HG03196 (cell line): ENCODE results near the gene APPL2.
"Not testable (repeated sequence)": the region's sequence is repeated elsewhere in the genome, so short reads cannot be mapped to it uniquely, and the experiment has no call there.

ENCODE experiments used
- ATAC-seq: cut with Tn5 transposase; IDR thresholded peaks from one replicate; pipeline ENCODE4 v1.9.1; 2021; ENCODE audit not compliant: unreplicated experiment

APPL2 gene

DNA sequence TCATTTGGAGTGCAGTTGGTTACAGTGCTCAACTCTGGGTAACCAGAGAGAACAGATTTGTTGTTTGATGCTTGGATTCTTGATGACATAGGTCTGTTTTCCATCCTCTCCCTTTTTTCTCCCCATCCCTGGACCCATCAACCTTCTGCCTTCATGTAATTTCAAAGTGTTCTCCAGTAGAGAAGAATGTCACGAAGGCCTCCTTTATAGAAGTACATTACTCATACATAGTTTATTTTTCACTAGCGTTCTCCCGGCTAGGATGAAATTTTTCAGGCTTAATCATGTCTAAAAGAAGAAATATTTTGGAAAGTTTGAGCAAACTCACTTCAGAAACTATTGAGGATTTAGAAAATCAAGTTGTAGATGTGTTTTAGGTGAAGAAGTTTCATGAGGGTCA lies 20.9 kb upstream of the APPL2 start:
- ATAC-seq, result no peak

DNA sequence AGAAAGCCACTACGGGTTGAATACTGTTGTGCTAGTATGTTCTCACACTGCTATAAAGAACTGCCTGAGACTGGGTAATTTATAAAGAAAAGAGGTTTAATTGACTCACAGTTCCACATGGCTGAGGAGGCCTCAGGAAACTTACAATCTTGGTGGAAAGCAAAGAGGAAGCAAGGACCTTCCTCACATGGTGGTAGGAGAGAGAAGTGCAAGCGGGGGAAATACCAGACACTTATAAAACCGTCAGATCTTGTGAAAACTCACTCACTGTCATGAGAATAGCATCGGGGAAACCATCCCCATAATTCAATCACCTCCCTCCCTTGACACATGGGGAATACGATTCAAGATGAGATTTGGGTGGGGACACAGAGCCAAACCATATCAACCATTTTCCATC lies 20.5 kb upstream of the APPL2 start:
- not testable (repeated sequence) for ATAC-seq

GRCh38 chr12:105256011-105256410 lies 20.0 kb upstream of the APPL2 start:
- no peak for ATAC-seq

DNA sequence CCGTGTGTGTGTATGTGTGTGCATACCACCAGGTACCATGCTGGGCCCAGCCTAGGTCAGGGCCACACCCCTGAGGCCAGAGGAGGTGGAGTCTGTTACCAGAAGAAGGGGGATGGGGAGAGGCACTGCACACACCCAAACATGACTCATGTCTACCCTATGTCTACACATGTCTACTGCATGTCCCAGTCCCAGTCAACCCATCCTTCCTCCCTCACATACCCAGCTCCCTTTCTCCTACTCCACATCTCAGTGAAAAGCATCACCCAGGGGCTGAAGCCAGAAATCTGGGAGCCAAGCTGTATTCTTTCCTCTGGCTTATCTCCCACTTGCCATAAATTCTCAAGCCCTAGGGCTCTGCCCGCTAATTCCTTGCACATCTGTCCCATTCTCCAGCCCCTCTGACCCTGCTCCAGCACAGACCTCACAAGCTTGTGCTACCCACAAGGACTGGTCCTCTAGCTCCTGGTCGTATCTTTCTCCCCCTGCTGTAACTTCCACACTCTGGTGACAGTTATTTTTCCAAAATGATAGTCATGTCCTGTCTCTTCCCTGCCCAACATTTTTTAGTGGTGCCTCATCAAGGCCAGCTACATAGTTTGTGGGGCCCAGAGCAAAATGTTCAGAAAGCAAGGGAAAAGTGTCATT lies 18.0 kb upstream of the APPL2 start:
- ATAC-seq, result no peak

DNA sequence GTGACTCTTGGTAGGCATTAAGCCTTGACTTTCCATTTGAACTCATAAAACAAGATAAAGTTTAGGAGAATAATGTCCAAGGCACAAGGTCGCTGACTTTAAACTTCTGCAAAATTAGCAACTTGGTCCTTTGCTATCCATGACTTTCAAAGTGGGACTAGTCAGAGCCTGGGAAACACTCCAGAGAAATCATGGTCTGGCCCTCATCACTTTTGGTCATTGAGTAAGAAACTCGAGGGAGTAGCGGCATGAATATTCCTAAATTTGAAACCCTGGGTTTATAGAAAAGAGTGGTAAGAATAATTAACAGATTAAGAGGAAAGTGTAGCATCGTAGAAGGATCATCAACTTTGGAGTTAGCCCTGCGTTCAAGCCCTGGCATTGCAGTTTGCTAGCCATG lies 16.9 kb upstream of the APPL2 start:
- ATAC-seq, result no peak

- not testable (repeated sequence) for ATAC-seq
These were observed 9.9 kb upstream of the APPL2 start for GRCh38 chr12:105245776-105246427.

DNA sequence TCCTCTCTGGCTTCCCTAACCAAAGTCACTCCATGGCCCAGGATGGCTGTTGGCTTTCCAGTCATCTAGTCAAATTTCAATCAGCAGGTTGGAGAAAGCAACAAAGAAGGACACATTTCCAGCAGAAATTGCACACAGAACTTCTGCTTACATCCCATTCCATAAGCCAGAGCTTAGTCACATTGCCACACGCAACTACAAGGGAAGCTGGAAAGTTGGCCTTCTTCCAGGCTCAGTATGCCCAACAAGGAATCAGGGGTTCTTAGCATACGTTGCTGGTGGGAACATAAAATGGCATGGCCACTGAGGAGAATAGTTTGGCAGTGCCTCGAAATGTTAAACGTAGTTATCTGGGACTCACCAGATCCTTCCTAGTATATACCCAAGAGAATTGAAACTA lies 9.3 kb upstream of the APPL2 start:
- ATAC-seq, result no peak

DNA sequence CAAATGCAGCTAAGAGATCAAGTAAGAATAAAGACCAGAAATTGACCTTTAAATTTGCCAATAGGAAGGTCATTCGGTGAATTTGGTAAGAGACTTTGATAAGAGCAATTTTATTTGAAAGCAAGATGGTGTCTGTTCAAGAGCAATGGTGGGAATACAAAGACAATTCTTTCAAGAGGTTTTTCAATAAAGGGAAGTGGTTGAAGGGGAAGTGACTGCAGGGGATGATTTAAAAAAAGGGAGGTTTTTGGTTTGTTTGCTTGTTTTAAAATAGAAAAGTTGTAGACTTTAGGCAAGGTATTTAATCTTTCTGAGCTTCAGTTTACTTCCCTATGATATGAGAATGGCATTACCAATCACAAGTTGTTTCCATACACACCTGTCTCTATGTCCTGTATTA lies 4.3 kb upstream of the APPL2 start:
- ATAC-seq, result no peak

DNA sequence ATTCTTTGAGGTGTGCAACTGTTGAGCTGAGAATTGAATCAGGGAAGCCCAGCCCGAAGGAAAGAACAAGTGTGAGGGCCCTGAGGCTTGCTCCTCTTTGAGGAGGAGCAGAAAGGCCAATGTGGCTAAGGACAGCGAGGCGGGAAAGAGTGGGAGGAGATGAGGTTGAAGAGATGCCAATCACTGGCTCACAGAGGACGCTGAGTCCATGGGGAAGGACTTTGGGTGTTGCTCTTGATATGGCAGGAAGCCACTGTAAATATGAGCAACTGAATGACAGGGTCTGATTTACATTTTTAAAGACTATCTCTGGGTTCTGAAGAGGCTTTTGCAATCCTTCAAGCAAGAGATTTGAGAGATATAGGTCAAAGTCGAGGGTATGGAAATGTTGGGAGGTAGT lies 3.3 kb upstream of the APPL2 start:
- no peak for ATAC-seq

DNA sequence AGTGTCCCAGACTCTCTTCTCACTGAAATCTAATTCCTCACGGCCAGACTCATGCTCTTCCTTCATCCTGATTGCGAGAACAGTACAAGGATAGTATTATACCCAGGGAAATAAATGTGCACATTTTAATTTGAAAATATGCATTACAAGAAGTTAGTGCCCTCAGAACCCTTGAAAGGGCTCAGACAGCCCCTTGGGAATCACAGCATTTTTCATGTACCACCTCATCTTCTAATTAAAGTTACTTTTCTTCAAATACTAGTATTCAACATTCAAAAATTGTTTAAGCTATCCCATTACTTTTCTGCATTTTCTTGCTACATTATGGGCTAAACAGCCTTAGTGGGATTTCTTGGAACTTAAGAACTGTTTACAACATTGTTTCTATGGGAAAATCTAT lies 1.7 kb upstream of the APPL2 start:
- ATAC-seq, result no peak

- ATAC-seq, result no peak
These were observed 668 bp downstream of the APPL2 start for GRCh38 chr12:105235281-105235731.

DNA sequence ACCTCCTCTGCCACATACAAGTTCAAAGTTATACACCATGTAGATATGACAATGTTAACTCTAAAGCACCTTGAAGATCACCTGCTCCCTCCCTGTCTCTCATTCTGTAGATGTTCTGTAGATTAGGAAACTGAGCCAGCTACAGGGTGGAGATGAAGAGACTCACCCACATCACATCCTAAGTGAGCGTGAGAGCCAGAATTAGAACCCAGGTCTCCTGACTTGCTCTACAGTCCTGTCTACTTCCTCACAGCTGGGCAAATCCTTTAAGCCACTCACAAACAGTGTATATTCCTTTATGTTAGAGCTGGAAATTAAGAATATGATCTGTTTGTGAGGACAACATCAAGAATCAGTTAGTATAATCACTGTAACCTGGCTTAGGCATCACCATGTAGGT lies 1.8 kb downstream of the APPL2 start:
- no peak for ATAC-seq

DNA sequence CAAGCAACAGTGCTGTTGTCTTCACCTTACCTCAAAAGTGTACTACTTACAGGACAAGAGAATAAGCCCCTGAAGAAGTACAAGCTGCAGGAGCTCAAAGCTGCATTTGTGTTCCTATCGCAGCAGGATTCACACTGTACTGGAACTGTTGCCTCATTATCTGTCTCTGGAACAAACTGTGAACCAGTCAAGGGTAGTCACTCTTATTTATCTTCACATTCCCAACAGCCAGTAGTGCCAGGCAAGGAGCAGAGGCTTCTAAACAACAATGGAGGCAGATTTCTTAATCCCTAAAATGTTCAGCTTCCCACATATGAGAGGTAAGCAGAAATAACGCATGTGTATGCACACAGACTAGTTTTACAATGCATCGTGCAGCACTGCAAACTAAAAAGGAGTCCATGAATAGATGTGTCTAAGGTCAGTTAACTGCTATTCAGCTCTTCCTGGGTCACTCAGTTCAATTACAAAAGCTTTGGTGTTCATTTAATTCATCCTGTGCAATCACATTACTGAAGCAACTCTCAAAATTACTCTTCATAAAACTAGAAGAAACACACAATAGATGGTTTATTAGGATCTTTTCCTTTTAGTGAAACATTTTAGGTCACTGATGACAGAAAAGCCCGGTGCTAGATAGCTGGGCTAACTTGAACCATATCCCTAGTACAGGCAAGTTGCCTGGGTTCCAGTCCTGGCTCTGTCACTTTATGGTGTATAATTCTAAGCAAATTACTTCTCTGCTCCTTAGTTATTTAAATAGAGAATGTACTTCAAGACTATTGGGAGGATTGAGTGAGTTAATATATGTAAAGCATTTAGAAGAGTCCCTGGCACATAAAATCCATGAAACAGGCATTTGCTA lies 2.7 kb downstream of the APPL2 start:
- no peak for ATAC-seq

DNA sequence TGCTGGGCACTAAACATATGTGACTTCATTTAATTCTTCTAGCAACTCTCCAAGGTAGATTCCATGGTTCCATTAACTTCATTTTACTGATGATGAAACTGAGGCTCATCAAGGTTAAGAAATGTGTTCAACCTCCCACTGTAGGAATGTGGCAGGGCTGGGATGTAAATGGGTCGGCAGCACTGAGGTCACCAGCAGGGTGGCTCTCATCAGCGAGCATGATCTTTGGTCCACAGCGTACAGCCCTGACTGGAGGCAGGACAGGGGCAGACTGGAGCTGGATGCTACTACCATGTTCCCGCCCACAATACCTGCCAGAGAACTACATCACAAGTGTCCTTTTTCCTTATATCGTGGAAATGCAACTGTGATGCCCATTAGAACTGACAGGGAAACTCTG lies 4.6 kb downstream of the APPL2 start:
- ATAC-seq, result no peak

- no peak for ATAC-seq
These were observed 6.6 kb downstream of the APPL2 start for GRCh38 chr12:105229371-105229770.

DNA sequence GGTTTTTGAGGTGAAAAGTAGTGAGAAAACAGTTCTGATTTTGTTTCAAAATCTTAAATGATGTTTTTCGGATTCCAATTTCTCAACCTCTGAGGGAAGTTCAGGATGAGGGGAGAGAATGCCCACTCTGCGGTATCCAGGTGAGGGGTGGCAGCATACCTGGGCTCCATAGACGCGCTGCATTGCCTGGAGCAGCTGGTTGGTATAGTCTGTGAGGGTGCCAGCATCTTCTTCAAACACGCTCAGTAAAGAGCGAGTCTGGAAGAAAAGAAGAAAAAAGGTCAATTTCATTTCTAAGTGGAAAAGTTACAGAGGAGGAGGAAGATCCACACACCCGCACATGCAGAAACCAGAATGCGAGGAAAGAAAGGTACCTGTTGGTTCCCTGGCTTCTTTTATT lies 7.0 kb downstream of the APPL2 start:
- ATAC-seq, result no peak

DNA sequence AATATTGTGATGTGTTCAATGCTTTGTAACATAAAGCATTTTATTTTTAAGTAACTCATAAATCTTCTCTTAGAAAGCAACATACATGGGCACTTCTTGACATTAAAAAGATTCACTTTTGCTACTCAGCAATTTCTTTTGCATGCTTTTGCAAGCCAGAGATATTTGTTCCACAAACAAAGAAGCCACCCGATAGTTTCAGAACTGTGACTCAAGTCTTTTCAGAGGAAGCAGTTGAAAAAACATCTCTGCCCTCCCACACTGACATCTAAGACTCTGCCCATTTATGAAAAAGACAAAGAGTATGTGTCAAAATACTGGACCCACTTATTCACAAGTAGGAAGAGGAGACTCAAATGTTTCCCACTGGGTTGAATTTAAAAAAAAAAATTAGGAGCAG lies 7.5 kb downstream of the APPL2 start:
- no peak for ATAC-seq

GRCh38 chr12:105227879-105228278 lies 8.1 kb downstream of the APPL2 start:
- ATAC-seq, result no peak

GRCh38 chr12:105226219-105226618 lies 9.8 kb downstream of the APPL2 start:
- ATAC-seq, result peak; percentile 52

GRCh38 chr12:105225505-105226015 lies 10.4 kb downstream of the APPL2 start:
- ATAC-seq, result no peak

DNA sequence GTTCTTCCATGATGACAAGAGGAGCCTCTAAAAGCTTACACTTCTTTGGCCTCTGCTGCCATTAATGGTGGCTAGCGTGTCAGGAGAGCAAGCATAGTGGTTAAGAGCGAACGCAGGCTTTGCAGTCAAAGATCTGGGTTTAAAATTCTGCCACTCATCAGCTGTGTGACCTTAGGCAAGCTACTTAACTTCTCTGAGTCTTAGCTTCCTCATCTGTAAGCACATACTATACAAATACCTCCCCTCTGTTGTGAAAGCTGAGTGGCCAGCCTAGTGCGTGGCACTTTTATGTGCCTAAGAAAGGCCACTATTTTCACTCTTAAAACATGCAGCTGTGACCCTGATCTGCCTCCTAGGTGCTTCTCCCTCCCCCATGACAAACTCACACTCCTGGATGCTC lies 11.6 kb downstream of the APPL2 start:
- no peak for ATAC-seq

GRCh38 chr12:105223884-105224283 lies 12.1 kb downstream of the APPL2 start:
- no peak for ATAC-seq
